CD8-positive, alpha-beta memory T cell (primary cell): ENCODE results near the gene TMEM63A. TPM values are rescaled to one million over a fixed set of nuclear protein-coding genes. Genes with fewer than 3 reads are reported as not detected.

ENCODE experiments used
- CTCF ChIA-PET: fragments of 350-600 bp; sonication (Branson Sonifier 250); formaldehyde crosslinking; loops from one replicate; lab custom pipeline; 2021; ENCODE audit warnings: antibody characterized with exemption; lab: Charles Lee
- POLR2A ChIA-PET: fragments of 350-600 bp; sonication (Branson Sonifier 250); formaldehyde crosslinking; loops from one replicate; lab custom pipeline; 2021; ENCODE audit warnings: antibody characterized with exemption; lab: Charles Lee
- DNase-seq, 5 donors: peaks; one replicate each; pipeline versions ENCODE4 v3.0.0 to v3.0.0-alpha.2; 2020 to 2022; ENCODE audit warnings: mixed read lengths in 1 of 5
- H3K27ac ChIP-seq: one replicate; pipeline ENCODE4 v1.7.0; 2013; ENCODE audit warnings: low read depth, mild to moderate bottlenecking, low read length, moderate library complexity
- H3K27me3 ChIP-seq: 2 replicates; pipeline ENCODE4 v1.7.0; 2013; ENCODE audit warnings: low read length, mild to moderate bottlenecking; ENCODE audit not compliant: insufficient read depth, poor library complexity, severe bottlenecking
- H3K36me3 ChIP-seq: 2 replicates; pipeline ENCODE4 v1.7.0; 2013; ENCODE audit warnings: mild to moderate bottlenecking, low read length, moderate library complexity; ENCODE audit not compliant: insufficient read depth
- H3K4me1 ChIP-seq: 2 replicates; pipeline ENCODE4 v1.7.0; 2013; ENCODE audit warnings: mild to moderate bottlenecking, low read length, moderate library complexity; ENCODE audit not compliant: insufficient read depth
- H3K4me3 ChIP-seq: 2 replicates; pipeline ENCODE4 v1.7.0; 2013; ENCODE audit warnings: mild to moderate bottlenecking, low read length
- H3K9me3 ChIP-seq: 2 replicates; pipeline ENCODE4 v1.7.0; 2013; ENCODE audit warnings: mild to moderate bottlenecking, low read length
- H3K27ac Mint-ChIP-seq, 8 donors: one replicate each; pipeline ENCODE4 v1.8.0; 2020 to 2021; ENCODE audit warnings: mixed read lengths in 8 of 8, mild to moderate bottlenecking in 6 of 8, inconsistent platforms in 3 of 8, moderate library complexity in 3 of 8
- H3K27me3 Mint-ChIP-seq, 2 donors: one replicate each; pipeline ENCODE4 v1.8.0; 2020 to 2021; ENCODE audit warnings: mixed read lengths in 2 of 2, mild to moderate bottlenecking in 1 of 2, moderate library complexity in 1 of 2
- H3K36me3 Mint-ChIP-seq, 3 donors: one replicate each; pipeline ENCODE4 v1.8.0; 2020 to 2021; ENCODE audit warnings: mixed read lengths in 3 of 3, inconsistent platforms in 1 of 3, mild to moderate bottlenecking in 1 of 3
- H3K4me1 Mint-ChIP-seq, 3 donors: one replicate each; pipeline ENCODE4 v1.8.0; 2020 to 2021; ENCODE audit warnings: mixed read lengths in 3 of 3, inconsistent platforms in 1 of 3, mild to moderate bottlenecking in 1 of 3
- H3K4me3 Mint-ChIP-seq, 7 donors: one replicate each; pipeline ENCODE4 v1.8.0; 2020 to 2021; ENCODE audit warnings: mixed read lengths in 7 of 7, mild to moderate bottlenecking in 6 of 7, moderate library complexity in 4 of 7, inconsistent platforms in 2 of 7
- H3K9me3 Mint-ChIP-seq, 5 donors: one replicate each; pipeline ENCODE4 v1.8.0; 2020 to 2022; ENCODE audit warnings: mixed read lengths in 5 of 5, mild to moderate bottlenecking in 3 of 5, moderate library complexity in 2 of 5, inconsistent platforms in 1 of 5
- polyA plus RNA-seq: library from polyadenylated mRNA; unstranded; fragments of 300-500 nt; fragmentation: Illumina TruSeq; gene quantifications from one replicate; pipeline ENCODE4 v1.2.3, GENCODE V29; 2021
- total RNA-seq, 2 experiments: library from RNA; stranded (reverse); gene quantifications; one replicate each; pipeline ENCODE4 v1.2.3, GENCODE V29; 2021

The TMEM63A gene
- total and polyA plus RNA-seq, 3 experiments from 2014 or later = 50.6 to 55.5 (median 51.4) TPM

GRCh38 chr1:225862581-225862950, 19.6 kb downstream of the TMEM63A start:
- ChIA-PET CTCF (no interaction called here), POLR2A (no interaction called here)
- peaks cover 25% of the 10 kb centered on the region for H3K4me1 ChIP-seq
- H3K9me3 Mint-ChIP-seq = no peaks in the 10 kb centered on the region
- H3K4me1 Mint-ChIP-seq = peaks cover 29 to 37% (median 32%) of the 10 kb centered on the region in 3 donors
- H3K27me3 ChIP-seq = no peaks in the 10 kb centered on the region
- H3K4me3 ChIP-seq = no peak overlapping the region
- no peak overlapping the region for H3K4me3 Mint-ChIP-seq
- H3K36me3 ChIP-seq = peaks cover 77% of the 10 kb centered on the region
- peaks cover 10 to 92% (median 16%) of the 10 kb centered on the region in 3 donors for H3K36me3 Mint-ChIP-seq
- no peaks in the 10 kb centered on the region for H3K9me3 ChIP-seq
- peak overlapping the region in 3 of 8 donors; percentile 32 to 74 (median 33) for H3K27ac Mint-ChIP-seq
- no peak for DNase-seq
- H3K27ac ChIP-seq = no peak overlapping the region
- H3K27me3 Mint-ChIP-seq = no peaks in the 10 kb centered on the region

GRCh38 chr1:225861834-225862580, 20.2 kb downstream of the TMEM63A start:
- ChIA-PET POLR2A (no interaction called here), CTCF (interaction anchor here (2.9 kb wide), 1 partner anchor 49 kb away, joined by 15 read pairs; no protein-coding TSS in a partner anchor)
- DNase-seq = no peak
- Mint-ChIP-seq H3K27ac (peak overlapping the region in 3 of 8 donors; percentile 31 to 74 (median 32)), H3K36me3 (peaks cover 10 to 91% (median 15%) of the 10 kb centered on the region in 3 donors), H3K27me3 (no peaks in the 10 kb centered on the region), H3K4me3 (no peak overlapping the region), H3K4me1 (peaks cover 24 to 32% (median 27%) of the 10 kb centered on the region in 3 donors), H3K9me3 (no peaks in the 10 kb centered on the region)
- Histone ChIP-seq H3K27me3 (no peaks in the 10 kb centered on the region), H3K36me3 (peaks cover 77% of the 10 kb centered on the region), H3K9me3 (no peaks in the 10 kb centered on the region), H3K4me1 (peaks cover 20% of the 10 kb centered on the region), H3K27ac (no peak overlapping the region), H3K4me3 (no peak overlapping the region)

- CTCF ChIA-PET = interaction anchor here (1.1 to 4.0 kb wide), 3 partner anchors 8 to 50 kb away, joined by 3 to 15 read pairs (median 10); no protein-coding TSS in a partner anchor
- Mint-ChIP-seq H3K27ac (peak overlapping the region in 5 of 8 donors; percentile 30 to 42 (median 39)), H3K36me3 (peaks cover 4 to 91% (median 15%) of the 10 kb centered on the region in 3 donors), H3K27me3 (no peaks in the 10 kb centered on the region), H3K4me1 (peaks cover 17 to 24% (median 17%) of the 10 kb centered on the region in 3 donors), H3K4me3 (no peak overlapping the region), H3K9me3 (no peaks in the 10 kb centered on the region)
- Histone ChIP-seq H3K36me3 (peaks cover 75% of the 10 kb centered on the region), H3K27ac (no peak overlapping the region), H3K4me1 (peaks cover 9% of the 10 kb centered on the region), H3K4me3 (no peak overlapping the region), H3K9me3 (no peaks in the 10 kb centered on the region), H3K27me3 (no peaks in the 10 kb centered on the region)
- no peak for DNase-seq
- POLR2A ChIA-PET = no interaction called here
Observed at GRCh38 chr1:225860876-225861441, 21.2 kb downstream of the TMEM63A start.

- H3K36me3 Mint-ChIP-seq = peaks cover 0 to 91% (median 21%) of the 10 kb centered on the region in 3 donors
Observed at GRCh38 chr1:225860107-225860506, 22.1 kb downstream of the TMEM63A start.

GRCh38 chr1:225859151-225859550, 23.0 kb downstream of the TMEM63A start:
- Mint-ChIP-seq H3K9me3 (no peaks in the 10 kb centered on the region), H3K4me3 (no peak overlapping the region), H3K27ac (peak overlapping the region in 2 of 8 donors; percentile 72 to 91), H3K27me3 (no peaks in the 10 kb centered on the region), H3K4me1 (peaks cover 24 to 29% (median 25%) of the 10 kb centered on the region in 3 donors), H3K36me3 (peaks cover 6 to 93% (median 26%) of the 10 kb centered on the region in 3 donors)
- Histone ChIP-seq H3K27me3 (no peaks in the 10 kb centered on the region), H3K4me1 (no peaks in the 10 kb centered on the region), H3K36me3 (peaks cover 81% of the 10 kb centered on the region), H3K27ac (no peak overlapping the region), H3K4me3 (no peak overlapping the region), H3K9me3 (no peaks in the 10 kb centered on the region)
- DNase-seq = no peak
- ChIA-PET POLR2A (interaction anchor here (0.6 to 1.7 kb wide), 3 partner anchors 9 to 24 kb away, joined by 5 to 7 read pairs (median 7); partner anchors contain the start of gene TMEM63A), CTCF (interaction anchor here (1.1 to 4.0 kb wide), 3 partner anchors 18 to 52 kb away, joined by 3 to 15 read pairs (median 10); no protein-coding TSS in a partner anchor)

More at GRCh38 chr1:225860107-225860506, 22.1 kb downstream of the TMEM63A start:
- peaks cover 74% of the 10 kb centered on the region for H3K36me3 ChIP-seq
- no peak overlapping the region for H3K27ac ChIP-seq
- no peaks in the 10 kb centered on the region for H3K27me3 ChIP-seq
- POLR2A ChIA-PET = no interaction called here
- no peak for DNase-seq
- peaks cover under 1% of the 10 kb centered on the region for H3K4me1 ChIP-seq
- CTCF ChIA-PET = interaction anchor here (1.1 to 4.0 kb wide), 3 partner anchors 9 to 51 kb away, joined by 3 to 15 read pairs (median 10); no protein-coding TSS in a partner anchor
- no peak overlapping the region for H3K4me3 ChIP-seq
- H3K9me3 ChIP-seq = no peaks in the 10 kb centered on the region
- no peaks in the 10 kb centered on the region for H3K9me3 Mint-ChIP-seq
- H3K27ac Mint-ChIP-seq = peak overlapping the region in 2 of 8 donors; percentile 75 to 78
- H3K4me3 Mint-ChIP-seq = no peak overlapping the region
- peaks cover 18 to 26% (median 19%) of the 10 kb centered on the region in 3 donors for H3K4me1 Mint-ChIP-seq
- no peaks in the 10 kb centered on the region for H3K27me3 Mint-ChIP-seq

- peaks cover 87% of the 10 kb centered on the region for H3K36me3 ChIP-seq
- Mint-ChIP-seq H3K27me3 (no peaks in the 10 kb centered on the region), H3K4me1 (peaks cover 35 to 45% (median 41%) of the 10 kb centered on the region in 3 donors), H3K4me3 (no peak overlapping the region), H3K36me3 (peaks cover 6 to 95% (median 25%) of the 10 kb centered on the region in 3 donors), H3K27ac (peak overlapping the region in 3 of 8 donors; percentile 33 to 93 (median 89)), H3K9me3 (no peaks in the 10 kb centered on the region)
- no peak overlapping the region for H3K27ac ChIP-seq
- no peak overlapping the region for H3K4me3 ChIP-seq
- H3K27me3 ChIP-seq = no peaks in the 10 kb centered on the region
- DNase-seq = no peak
- no peaks in the 10 kb centered on the region for H3K9me3 ChIP-seq
- CTCF ChIA-PET = interaction anchor here (0.8 to 4.0 kb wide), 3 partner anchors 19 to 32 kb away, joined by 3 to 10 read pairs (median 3); partner anchors contain the start of gene LEFTY1
- POLR2A ChIA-PET = interaction anchor here (1.2 to 1.7 kb wide), 2 partner anchors 9 to 25 kb away, joined by 3 to 7 read pairs; partner anchors contain the start of gene TMEM63A
- H3K4me1 ChIP-seq = peaks cover 9% of the 10 kb centered on the region
Observed at GRCh38 chr1:225857256-225857655, 24.9 kb downstream of the TMEM63A start.

GRCh38 chr1:225855503-225856300, 26.5 kb downstream of the TMEM63A start:
- no peak overlapping the region for H3K27ac ChIP-seq
- no peak overlapping the region for H3K4me3 ChIP-seq
- peaks cover 43 to 55% (median 54%) of the 10 kb centered on the region in 3 donors for H3K4me1 Mint-ChIP-seq
- H3K27me3 ChIP-seq = no peaks in the 10 kb centered on the region
- peaks cover 11 to 91% (median 29%) of the 10 kb centered on the region in 3 donors for H3K36me3 Mint-ChIP-seq
- peak overlapping the region; percentile 50 to 96 (median 91) for H3K27ac Mint-ChIP-seq
- H3K9me3 Mint-ChIP-seq = no peaks in the 10 kb centered on the region
- peak overlapping the region in 6 of 7 donors; percentile 32 to 76 (median 48) for H3K4me3 Mint-ChIP-seq
- peak in 2 of 5 donors; percentile 26 to 27 for DNase-seq
- peaks cover 21% of the 10 kb centered on the region for H3K4me1 ChIP-seq
- ChIA-PET POLR2A (interaction anchor here (0.7 to 0.9 kb wide), 3 partner anchors 21 to 382 kb away, joined by 3 to 8 read pairs (median 3); partner anchors contain the start of gene TMEM63A), CTCF (interaction anchor here (1.1 to 1.4 kb wide), 3 partner anchors 26 to 381 kb away, joined by 3 to 4 read pairs (median 3); partner anchors contain the start of gene TMEM63A)
- H3K9me3 ChIP-seq = no peaks in the 10 kb centered on the region
- H3K27me3 Mint-ChIP-seq = no peaks in the 10 kb centered on the region
- peaks cover 77% of the 10 kb centered on the region for H3K36me3 ChIP-seq
